H9 (cell line): ENCODE data around the gene CBLB. TPM values are rescaled to one million over a fixed set of nuclear protein-coding genes. Genes with fewer than 3 reads are reported as not detected.

Experiments used
- DNase-seq: peaks from one replicate; pipeline ENCODE4 v3.0.0-alpha.2; 2017
- H2AFZ ChIP-seq: one replicate; pipeline ENCODE4 v1.6.1; 2013; ENCODE audit warnings: mild to moderate bottlenecking, low read length, control low read depth, moderate library complexity
- H2AK5ac ChIP-seq: 2 replicates; pipeline ENCODE4 v1.6.1; 2013; ENCODE audit warnings: low read length, control low read depth, mixed read lengths; ENCODE audit not compliant: insufficient read length
- H2BK120ac ChIP-seq: one replicate; pipeline ENCODE4 v1.6.1; 2013; ENCODE audit warnings: low read depth, mild to moderate bottlenecking, low read length, control low read depth, inconsistent platforms; ENCODE audit not compliant: poor library complexity, severe bottlenecking
- H2BK12ac ChIP-seq: 2 replicates; pipeline ENCODE4 v1.6.1; 2013; ENCODE audit warnings: low read length, control low read depth, mixed read lengths, low read depth; ENCODE audit not compliant: insufficient read length
- H2BK15ac ChIP-seq: 2 replicates; pipeline ENCODE4 v1.6.1; 2013; ENCODE audit warnings: low read depth, low read length, control low read depth
- H2BK20ac ChIP-seq: one replicate; pipeline ENCODE4 v1.6.1; 2013; ENCODE audit warnings: low read depth, mild to moderate bottlenecking, low read length, control low read depth, inconsistent platforms; ENCODE audit not compliant: poor library complexity, severe bottlenecking
- H2BK5ac ChIP-seq: 2 replicates; pipeline ENCODE4 v1.6.1; 2013; ENCODE audit warnings: low read length, control low read depth, mixed read lengths; ENCODE audit not compliant: insufficient read length
- H3K14ac ChIP-seq: 2 replicates; pipeline ENCODE4 v1.6.1; 2013; ENCODE audit warnings: low read length, control low read depth; ENCODE audit not compliant: insufficient read depth
- H3K18ac ChIP-seq: 2 replicates; pipeline ENCODE4 v1.6.1; 2013; ENCODE audit warnings: low read depth, mild to moderate bottlenecking, mixed read lengths, low read length, control low read depth; ENCODE audit not compliant: insufficient read length
- H3K23ac ChIP-seq: 2 replicates; pipeline ENCODE4 v1.6.1; 2013; ENCODE audit warnings: low read length, control low read depth, mixed read lengths, low read depth; ENCODE audit not compliant: insufficient read length
- H3K23me2 ChIP-seq: 2 replicates; pipeline ENCODE4 v1.6.1; 2013; ENCODE audit warnings: low read depth, mild to moderate bottlenecking, mixed read lengths, low read length, control low read depth; ENCODE audit not compliant: insufficient read length, poor library complexity, severe bottlenecking
- H3K27ac ChIP-seq: 2 replicates; pipeline ENCODE4 v1.5.1; 2013; ENCODE audit warnings: low read length, control low read depth, mixed read lengths, low read depth; ENCODE audit not compliant: insufficient read length
- H3K27me3 ChIP-seq: 2 replicates; pipeline ENCODE4 v1.6.1; 2013; ENCODE audit warnings: low read length, control low read depth, inconsistent platforms; ENCODE audit not compliant: insufficient read depth
- H3K4ac ChIP-seq: 2 replicates; pipeline ENCODE4 v1.6.1; 2013; ENCODE audit warnings: low read depth, mild to moderate bottlenecking, control low read depth, inconsistent platforms, low read length, moderate library complexity
- H3K4me1 ChIP-seq: 2 replicates; pipeline ENCODE4 v1.6.1; 2013; ENCODE audit warnings: low read length, control low read depth, inconsistent platforms; ENCODE audit not compliant: insufficient read depth
- H3K4me2 ChIP-seq: 2 replicates; pipeline ENCODE4 v1.6.1; 2013; ENCODE audit warnings: low read length, control low read depth, mixed read lengths; ENCODE audit not compliant: insufficient read length, insufficient read depth
- H3K56ac ChIP-seq: 2 replicates; pipeline ENCODE4 v1.6.1; 2013; ENCODE audit warnings: low read depth, mild to moderate bottlenecking, mixed read lengths, low read length, control low read depth; ENCODE audit not compliant: insufficient read length
- H3K79me1 ChIP-seq: 2 replicates; pipeline ENCODE4 v1.6.1; 2013; ENCODE audit warnings: low read depth, mild to moderate bottlenecking, moderate library complexity, low read length, control low read depth, inconsistent platforms; ENCODE audit not compliant: insufficient read depth, poor library complexity, severe bottlenecking
- H3K79me2 ChIP-seq: 2 replicates; pipeline ENCODE4 v1.6.1; 2013; ENCODE audit warnings: low read length, control low read depth, inconsistent platforms; ENCODE audit not compliant: insufficient read depth
- H3K9ac ChIP-seq: 2 replicates; pipeline ENCODE4 v1.6.1; 2013; ENCODE audit warnings: low read length, control low read depth, mixed read lengths; ENCODE audit not compliant: insufficient read length; ENCODE audit errors: extremely low read depth
- H3K9me3 ChIP-seq: one replicate; pipeline ENCODE4 v1.6.1; 2013; ENCODE audit warnings: low read depth, low read length, inconsistent platforms; ENCODE audit not compliant: control insufficient read depth
- H3T11ph ChIP-seq: one replicate; pipeline ENCODE4 v1.6.1; 2013; ENCODE audit warnings: mild to moderate bottlenecking, low read length, control low read depth, inconsistent platforms
- H4K20me1 ChIP-seq: one replicate; pipeline ENCODE4 v1.6.1; 2013; ENCODE audit not compliant: control insufficient read depth, insufficient read length, insufficient read depth
- H4K5ac ChIP-seq: 2 replicates; pipeline ENCODE4 v1.6.1; 2013; ENCODE audit warnings: low read depth, mild to moderate bottlenecking, mixed read lengths, low read length, control low read depth; ENCODE audit not compliant: insufficient read length
- H4K8ac ChIP-seq: replicated peaks from 2 replicates; pipeline ENCODE4 v1.6.1; 2013; ENCODE audit warnings: low read length, control low read depth, mixed read lengths, low read depth; ENCODE audit not compliant: insufficient read length
- H4K91ac ChIP-seq: 2 replicates; pipeline ENCODE4 v1.6.1; 2013; ENCODE audit warnings: low read depth, mild to moderate bottlenecking, moderate library complexity, mixed read lengths, low read length, control low read depth; ENCODE audit not compliant: insufficient read length
- H3K27ac Mint-ChIP-seq, 3 experiments: 2 replicates in 2 of 3; 3 replicates in 1 of 3; pipeline ENCODE4 v1.8.0; 2020 to 2021; ENCODE audit warnings: mixed read lengths in 3 of 3, mild to moderate bottlenecking in 1 of 3, moderate library complexity in 1 of 3
- H3K27me3 Mint-ChIP-seq: 2 replicates; pipeline ENCODE4 v1.8.0; 2021; ENCODE audit warnings: low read depth, mild to moderate bottlenecking, moderate library complexity, mixed read lengths
- H3K36me3 Mint-ChIP-seq, 3 experiments: 2 replicates in 2 of 3; 3 replicates in 1 of 3; pipeline ENCODE4 v1.8.0; 2020 to 2021; ENCODE audit warnings: low read depth in 3 of 3, mixed read lengths in 3 of 3; ENCODE audit not compliant: insufficient read depth in 1 of 3
- H3K4me1 Mint-ChIP-seq, 2 experiments: 2 replicates each; pipeline ENCODE4 v1.8.0; 2020; ENCODE audit warnings: mixed read lengths in 2 of 2
- H3K4me3 Mint-ChIP-seq, 2 experiments: 2 replicates in 1 of 2; 3 replicates in 1 of 2; pipeline ENCODE4 v1.8.0; 2020 to 2021; ENCODE audit warnings: mild to moderate bottlenecking in 2 of 2, mixed read lengths in 2 of 2, moderate library complexity in 1 of 2
- H3K9me3 Mint-ChIP-seq, 2 experiments: 2 replicates in 1 of 2; 3 replicates in 1 of 2; pipeline ENCODE4 v1.8.0; 2020; ENCODE audit warnings: mild to moderate bottlenecking in 2 of 2, mixed read lengths in 2 of 2, moderate library complexity in 1 of 2
- WGBS: extraction: QIAGEN DNeasy Blood & Tissue Kit; methylation state at CpG from one replicate; pipeline ENCODE4 v1.1.7; 2013; ENCODE audit warnings: missing lambda C conversion rate, low lambda C conversion rate, mixed read lengths; ENCODE audit not compliant: insufficient read length; ENCODE audit errors: extremely low coverage; 5-methylcytosine and 5-hydroxymethylcytosine counted together
- total RNA-seq: library from RNA; stranded (reverse); gene quantifications from 2 replicates; pipeline ENCODE4 v1.2.1, GENCODE V29; 2021
- TF ChIP-seq, protein P1 (sequence below): fragments of 200-600 bp; sonication (generic); conservative IDR thresholded peaks from 3 replicates; pipeline ENCODE4 v1.8.0; 2021; ENCODE audit warnings: antibody characterized with exemption, mild to moderate bottlenecking

The CBLB gene
- total RNA-seq, 1 experiment from 2014 or later = 25.7 TPM

DNA sequence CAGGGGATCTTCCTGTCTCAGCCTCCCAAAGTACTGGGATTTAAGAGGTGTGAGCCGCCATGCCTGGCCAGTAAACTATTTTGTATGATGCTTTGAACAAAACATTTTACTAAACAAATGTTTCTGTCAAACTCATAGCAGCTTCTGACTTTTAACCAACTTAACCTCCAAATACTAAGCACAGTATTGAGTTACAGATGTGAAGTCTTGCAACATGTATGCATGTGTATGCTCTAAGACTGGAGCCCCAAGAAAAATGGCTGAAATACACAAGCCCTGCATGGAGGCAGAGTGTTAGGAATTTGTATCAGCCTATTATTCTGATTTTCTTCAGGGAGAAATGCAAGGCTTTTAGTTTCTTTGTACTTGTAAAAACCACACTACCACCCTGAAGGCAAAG lies 137.1 kb downstream of the CBLB start:
- H3K79me2 ChIP-seq = no peaks in the 10 kb centered on the region
- no peak overlapping the region for H3K23ac ChIP-seq
- H2BK5ac ChIP-seq = no peak overlapping the region
- H3K4ac ChIP-seq = no peak overlapping the region
- no peaks in the 10 kb centered on the region for H3K23me2 ChIP-seq
- no peak overlapping the region for H3K18ac ChIP-seq
- TF ChIP-seq, protein P1, sequence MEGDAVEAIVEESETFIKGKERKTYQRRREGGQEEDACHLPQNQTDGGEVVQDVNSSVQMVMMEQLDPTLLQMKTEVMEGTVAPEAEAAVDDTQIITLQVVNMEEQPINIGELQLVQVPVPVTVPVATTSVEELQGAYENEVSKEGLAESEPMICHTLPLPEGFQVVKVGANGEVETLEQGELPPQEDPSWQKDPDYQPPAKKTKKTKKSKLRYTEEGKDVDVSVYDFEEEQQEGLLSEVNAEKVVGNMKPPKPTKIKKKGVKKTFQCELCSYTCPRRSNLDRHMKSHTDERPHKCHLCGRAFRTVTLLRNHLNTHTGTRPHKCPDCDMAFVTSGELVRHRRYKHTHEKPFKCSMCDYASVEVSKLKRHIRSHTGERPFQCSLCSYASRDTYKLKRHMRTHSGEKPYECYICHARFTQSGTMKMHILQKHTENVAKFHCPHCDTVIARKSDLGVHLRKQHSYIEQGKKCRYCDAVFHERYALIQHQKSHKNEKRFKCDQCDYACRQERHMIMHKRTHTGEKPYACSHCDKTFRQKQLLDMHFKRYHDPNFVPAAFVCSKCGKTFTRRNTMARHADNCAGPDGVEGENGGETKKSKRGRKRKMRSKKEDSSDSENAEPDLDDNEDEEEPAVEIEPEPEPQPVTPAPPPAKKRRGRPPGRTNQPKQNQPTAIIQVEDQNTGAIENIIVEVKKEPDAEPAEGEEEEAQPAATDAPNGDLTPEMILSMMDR = no peak
- no peaks in the 10 kb centered on the region for H3K4me1 ChIP-seq
- peaks cover 18 to 26% (median 19%) of the 10 kb centered on the region in 3 experiments for H3K36me3 Mint-ChIP-seq
- peaks cover 13% of the 10 kb centered on the region in 2 experiments; a peak in 4 of 5 replicates for H3K9me3 Mint-ChIP-seq
- no peak overlapping the region for H3K27ac Mint-ChIP-seq
- no peak overlapping the region for H3K56ac ChIP-seq
- no peak overlapping the region for H3K9ac ChIP-seq
- no peaks in the 10 kb centered on the region for H3K27me3 Mint-ChIP-seq
- H3K4me2 ChIP-seq = no peak overlapping the region
- H3K14ac ChIP-seq = no peak overlapping the region
- no peaks in the 10 kb centered on the region for H3K79me1 ChIP-seq
- no peak overlapping the region for H2BK120ac ChIP-seq
- H4K8ac ChIP-seq = no peak overlapping the region
- no peaks in the 10 kb centered on the region for H3K4me1 Mint-ChIP-seq
- H2BK20ac ChIP-seq = no peak overlapping the region
- H3T11ph ChIP-seq = no peak overlapping the region
- no peak overlapping the region for H3K27ac ChIP-seq
- no peak overlapping the region for H2AK5ac ChIP-seq
- WGBS = no CpG with 5 or more reads among the region's 1 CpG
- H2BK15ac ChIP-seq = no peak overlapping the region
- H3K9me3 ChIP-seq = no peaks in the 10 kb centered on the region
- H3K27me3 ChIP-seq = no peaks in the 10 kb centered on the region
- H2AFZ ChIP-seq = no peak overlapping the region
- H3K4me3 Mint-ChIP-seq = no peak overlapping the region
- no peak for DNase-seq
- H2BK12ac ChIP-seq = no peak overlapping the region
- no peak overlapping the region for H4K91ac ChIP-seq
- no peaks in the 10 kb centered on the region for H4K20me1 ChIP-seq
- H4K5ac ChIP-seq = no peak overlapping the region
